Endothelial cell of umbilical vein (primary cell): Measurements from ENCODE around the gene LRWD1. TPM values are rescaled to one million over a fixed set of nuclear protein-coding genes. Genes with fewer than 3 reads are reported as not detected.

Experiments
- BruUV-seq: library from RNA; stranded (reverse); fragments of 400-500 nt; replicated peaks from 2 replicates; lab custom pipeline; 2021; lab: Mats Ljungman, UMichigan
- CTCF ChIA-PET: fragments of 300-600, 350-600 bp; sonication (Branson Sonifier 250); formaldehyde crosslinking; loops from one replicate; lab custom pipeline; 2021; ENCODE audit warnings: antibody characterized with exemption, inconsistent platforms; lab: Charles Lee
- POLR2A ChIA-PET: fragments of 300-600, 350-600 bp; sonication (Branson Sonifier 250); formaldehyde crosslinking; loops from one replicate; lab custom pipeline; 2021; ENCODE audit warnings: antibody characterized with exemption, inconsistent platforms; lab: Charles Lee
- DNase-seq: peaks from one replicate; pipeline ENCODE4 v3.0.0-alpha.2; 2011; ENCODE audit warnings: low read depth, low spot score
- FAIRE-seq: peaks from 2 replicates; lab custom pipeline; 2011; peaks lifted over from hg19 to GRCh38; lab: Jason Lieb, UNC
- H2AFZ ChIP-seq: 2 replicates; pipeline ENCODE4 v1.6.0; 2012; ENCODE audit warnings: low read depth, low read length, control low read depth, inconsistent platforms
- H3K27ac ChIP-seq: 2 replicates; pipeline ENCODE4 v1.5.1; 2011; ENCODE audit warnings: low read depth, mild to moderate bottlenecking, control low read depth, low read length, moderate library complexity; ENCODE audit not compliant: insufficient read depth
- H3K27me3 ChIP-seq, 2 experiments: 2 replicates each; pipeline versions ENCODE4 v1.6.0 to v1.6.1; 2011; ENCODE audit warnings: low read length in 2 of 2, mixed read lengths in 1 of 2; ENCODE audit not compliant: control insufficient read depth in 2 of 2, insufficient read depth in 2 of 2
- H3K36me3 ChIP-seq, 2 experiments: 2 replicates in 1 of 2; 3 replicates in 1 of 2; pipeline ENCODE4 v1.5.1; 2011; ENCODE audit warnings: low read length in 2 of 2, mild to moderate bottlenecking in 1 of 2, moderate library complexity in 1 of 2; ENCODE audit not compliant: control insufficient read depth in 2 of 2, insufficient read depth in 2 of 2; ENCODE audit errors: extremely low read depth in 1 of 2
- H3K4me1 ChIP-seq: 3 replicates; pipeline ENCODE4 v1.5.1; 2011; ENCODE audit warnings: mild to moderate bottlenecking, low read length; ENCODE audit not compliant: control insufficient read depth, insufficient read depth; ENCODE audit errors: extremely low read depth
- H3K4me2 ChIP-seq: 2 replicates; pipeline ENCODE4 v1.6.1; 2011; ENCODE audit warnings: low read length, control low read depth, mixed read lengths; ENCODE audit not compliant: insufficient read depth
- H3K4me3 ChIP-seq, 3 experiments: fragments of 200-600 bp in 1 of 3; sonication (generic), shearing (Covaris generic) in 1 of 3; replicated peaks in 1 of 3; 2 replicates each; pipeline ENCODE4 v1.5.1; 2011 to 2016; ENCODE audit warnings: control low read depth in 3 of 3, low read length in 3 of 3, mild to moderate bottlenecking in 2 of 3, inconsistent platforms in 1 of 3, low read depth in 1 of 3, moderate library complexity in 1 of 3; ENCODE audit not compliant: insufficient read depth in 1 of 3
- H3K79me2 ChIP-seq: 2 replicates; pipeline ENCODE4 v1.6.0; 2012; ENCODE audit warnings: low read length, inconsistent platforms; ENCODE audit not compliant: control insufficient read depth, insufficient read depth
- H3K9ac ChIP-seq: replicated peaks from 2 replicates; pipeline ENCODE3; 2011; ENCODE audit warnings: low read length, control low read depth; ENCODE audit not compliant: insufficient read depth; ENCODE audit errors: extremely low read depth
- H3K9me1 ChIP-seq: replicated peaks from 3 replicates; pipeline ENCODE4 v1.6.0; 2011; ENCODE audit warnings: mild to moderate bottlenecking, low read length; ENCODE audit not compliant: control insufficient read depth, insufficient read depth; ENCODE audit errors: extremely low read depth
- H3K9me3 ChIP-seq: replicated peaks from 2 replicates; pipeline ENCODE4 v1.5.1; 2012; ENCODE audit warnings: low read length, inconsistent platforms; ENCODE audit not compliant: control insufficient read depth, insufficient read depth
- H4K20me1 ChIP-seq: replicated peaks from 2 replicates; pipeline ENCODE3; 2011; ENCODE audit warnings: mild to moderate bottlenecking, low read length; ENCODE audit not compliant: control insufficient read depth, insufficient read depth; ENCODE audit errors: extremely low read depth
- EZH2 ChIP-seq: IDR thresholded peaks from 2 replicates; pipeline ENCODE4 v1.6.1; 2012; ENCODE audit warnings: borderline replicate concordance, low read depth, mild to moderate bottlenecking, moderate library complexity, low read length, inconsistent platforms; ENCODE audit not compliant: severe bottlenecking
- FOS ChIP-seq: IDR thresholded peaks from 2 replicates; pipeline ENCODE4 v1.6.1; 2011; ENCODE audit warnings: mild to moderate bottlenecking, low read length, moderate library complexity, borderline replicate concordance; ENCODE audit not compliant: insufficient read depth
- GATA2 ChIP-seq: IDR thresholded peaks from 2 replicates; pipeline ENCODE4 v1.7.0; 2011; ENCODE audit warnings: low read depth, mild to moderate bottlenecking, moderate library complexity, mixed read lengths, low read length; ENCODE audit not compliant: insufficient read length, insufficient read depth
- JUN ChIP-seq: IDR thresholded peaks from 2 replicates; pipeline ENCODE4 v1.6.1; 2011; ENCODE audit warnings: borderline replicate concordance, low read depth; ENCODE audit not compliant: insufficient read length, insufficient read depth
- MYC ChIP-seq: IDR thresholded peaks from one replicate; pipeline ENCODE4 v1.6.1; 2011; ENCODE audit warnings: mild to moderate bottlenecking, low read depth, low read length
- POLR2A ChIP-seq: IDR thresholded peaks from 2 replicates; pipeline ENCODE4 v1.6.1; 2012; ENCODE audit warnings: low read depth, mild to moderate bottlenecking, control low read depth, low read length
- POLR2AphosphoS5 ChIP-seq: IDR thresholded peaks from 2 replicates; pipeline ENCODE4 v1.6.1; 2012; ENCODE audit warnings: low read depth, mild to moderate bottlenecking, control low read depth, low read length, moderate library complexity; ENCODE audit not compliant: insufficient read depth
- dilution Hi-C: fragments of 300-500 bp; cut with MboI; formaldehyde crosslinking; loops from one replicate; pipeline ENCODE4 v1.15.0; 2019; ENCODE audit warnings: low sequenced_read_pairs; ENCODE audit not compliant: extremely low pct_ligation_motif_present
- intact Hi-C: fragments of 100-400 bp; cut with micrococcal nuclease; formaldehyde crosslinking; loops from one replicate; pipeline ENCODE4 v1.10.0; 2022
- polyA plus RNA-seq, 4 experiments: library from polyadenylated mRNA; depleted of rRNA in 3 of 4; stranded (reverse) in 3 of 4; unstranded in 1 of 4; fragments of >200 nt; gene quantifications; 2 replicates each; pipeline versions ENCODE4 v1.2.1 to v1.2.3, GENCODE V29; 2011 to 2012; ENCODE audit warnings: missing spikeins in 1 of 4
- total RNA-seq: library from RNA; stranded (reverse); gene quantifications from 2 replicates; pipeline ENCODE4 v1.2.3, GENCODE V29; 2021
- TF ChIP-seq, protein P1 (sequence below): IDR thresholded peaks from 2 replicates; pipeline ENCODE4 v1.6.1; 2011; ENCODE audit not compliant: insufficient read depth, insufficient read length
- TF ChIP-seq, protein P2 (sequence below), 2 donors: IDR thresholded peaks; 1 replicate in 1 of 2; 2 replicates in 1 of 2; pipeline ENCODE4 v1.5.1; 2011; ENCODE audit warnings: low read length in 2 of 2, mild to moderate bottlenecking in 2 of 2, moderate library complexity in 2 of 2, control low read depth in 1 of 2, inconsistent platforms in 1 of 2, low read depth in 1 of 2; ENCODE audit not compliant: insufficient read depth in 1 of 2; ENCODE audit errors: extremely low read depth in 1 of 2

LRWD1 gene
- total and polyA plus RNA-seq, 2 donors (not counting 3 experiments of a cell fraction or from before 2014, with no cell fraction given) = 21.7 to 22.7 TPM

DNA sequence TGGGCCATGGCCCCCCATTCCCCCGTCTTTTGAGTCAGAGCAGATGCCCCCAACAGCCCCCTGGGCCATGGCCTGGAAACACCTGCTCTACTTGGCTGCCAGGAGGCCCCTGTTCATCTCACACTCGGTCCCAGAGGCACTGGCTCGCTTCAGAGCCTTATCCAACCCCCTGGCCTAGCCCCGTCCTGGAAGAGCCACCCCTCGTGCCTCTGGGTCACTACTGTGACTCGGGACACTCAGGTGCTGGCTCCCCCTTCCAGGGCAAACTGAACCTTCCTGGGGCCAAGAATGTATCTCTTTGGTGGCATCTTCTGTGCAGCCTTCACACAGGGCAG is 7.0 kb downstream of the LRWD1 start:
- intact Hi-C loops (no loop called here), dilution Hi-C loops (no loop called here)
- no peak overlapping the region for H2AFZ ChIP-seq
- no peaks in the 10 kb centered on the region for H4K20me1 ChIP-seq
- no peak overlapping the region for H3K27ac ChIP-seq
- FAIRE-seq = no peak
- no peaks in the 10 kb centered on the region for H3K9me1 ChIP-seq
- no TSS peak for BruUV-seq
- ChIA-PET POLR2A (no interaction called here), CTCF (no interaction called here)
- no peaks in the 10 kb centered on the region for H3K9me3 ChIP-seq
- H3K4me1 ChIP-seq = no peaks in the 10 kb centered on the region
- TF ChIP-seq, protein P1, sequence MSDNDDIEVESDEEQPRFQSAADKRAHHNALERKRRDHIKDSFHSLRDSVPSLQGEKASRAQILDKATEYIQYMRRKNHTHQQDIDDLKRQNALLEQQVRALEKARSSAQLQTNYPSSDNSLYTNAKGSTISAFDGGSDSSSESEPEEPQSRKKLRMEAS = no peak
- no peak for TF ChIP-seq GATA2
- TF ChIP-seq FOS = no peak
- no peak for TF ChIP-seq EZH2
- no peak for TF ChIP-seq POLR2AphosphoS5
- no peak for TF ChIP-seq JUN
- TF ChIP-seq, protein P2, sequence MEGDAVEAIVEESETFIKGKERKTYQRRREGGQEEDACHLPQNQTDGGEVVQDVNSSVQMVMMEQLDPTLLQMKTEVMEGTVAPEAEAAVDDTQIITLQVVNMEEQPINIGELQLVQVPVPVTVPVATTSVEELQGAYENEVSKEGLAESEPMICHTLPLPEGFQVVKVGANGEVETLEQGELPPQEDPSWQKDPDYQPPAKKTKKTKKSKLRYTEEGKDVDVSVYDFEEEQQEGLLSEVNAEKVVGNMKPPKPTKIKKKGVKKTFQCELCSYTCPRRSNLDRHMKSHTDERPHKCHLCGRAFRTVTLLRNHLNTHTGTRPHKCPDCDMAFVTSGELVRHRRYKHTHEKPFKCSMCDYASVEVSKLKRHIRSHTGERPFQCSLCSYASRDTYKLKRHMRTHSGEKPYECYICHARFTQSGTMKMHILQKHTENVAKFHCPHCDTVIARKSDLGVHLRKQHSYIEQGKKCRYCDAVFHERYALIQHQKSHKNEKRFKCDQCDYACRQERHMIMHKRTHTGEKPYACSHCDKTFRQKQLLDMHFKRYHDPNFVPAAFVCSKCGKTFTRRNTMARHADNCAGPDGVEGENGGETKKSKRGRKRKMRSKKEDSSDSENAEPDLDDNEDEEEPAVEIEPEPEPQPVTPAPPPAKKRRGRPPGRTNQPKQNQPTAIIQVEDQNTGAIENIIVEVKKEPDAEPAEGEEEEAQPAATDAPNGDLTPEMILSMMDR (IDR thresholded peaks at IDR 0.05; ENCODE audit: extremely low read depth in 1 of 2, insufficient read depth in 1 of 2, low read depth in 1 of 2, low read length in 2 of 2) = no peak
- TF ChIP-seq POLR2A = no peak
- TF ChIP-seq MYC = no peak
- no peak for DNase-seq
- no peak overlapping the region for H3K4me2 ChIP-seq
- no peaks in the 10 kb centered on the region for H3K79me2 ChIP-seq
- H3K27me3 ChIP-seq = no peaks in the 10 kb centered on the region
- H3K4me3 ChIP-seq = no peak overlapping the region
- no peak overlapping the region for H3K9ac ChIP-seq
- H3K36me3 ChIP-seq = peaks cover 2 to 22% of the 10 kb centered on the region in 2 experiments
